ENCODE measurements around the gene IMMP2L.
"Not testable (repeated sequence)": the region's sequence is repeated elsewhere in the genome, so short reads cannot be mapped to it uniquely, and the experiment has no call there.

IMMP2L gene

GRCh38 chr7:110675383-110676103, 886.7 kb downstream of the IMMP2L start:
- POLR2A ChIA-PET, result no interaction called here

DNA sequence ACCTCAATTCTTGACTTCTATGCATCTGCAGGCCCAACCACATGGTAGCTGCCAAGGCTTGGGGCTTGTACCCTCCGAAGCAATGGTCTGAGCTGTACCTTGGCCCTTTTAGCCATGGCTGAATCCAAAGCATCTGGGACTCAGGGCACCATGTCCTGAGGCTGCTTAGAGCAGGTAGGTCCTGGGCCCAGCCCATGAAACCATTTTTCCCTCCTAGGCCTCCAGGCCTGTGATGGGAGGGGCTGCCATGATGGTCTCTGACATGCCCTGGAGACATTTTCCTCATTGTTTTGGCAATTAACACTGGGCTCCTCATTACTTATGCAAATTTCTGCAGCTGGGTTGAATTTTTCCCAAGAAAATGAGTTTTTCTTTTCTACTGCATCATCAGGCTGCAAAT, 889.1 kb downstream of the IMMP2L start:
- TF ChIP-seq L3MBTL2 (conservative IDR thresholded peaks at IDR 0.05) (no peak), ZNF384 (IDR thresholded peaks at IDR 0.05) (no peak), HDGF (IDR thresholded peaks at IDR 0.05; ENCODE audit: borderline replicate concordance) (no peak), PKNOX1 (IDR thresholded peaks at IDR 0.05) (no peak), CTBP1 (IDR thresholded peaks at IDR 0.05; ENCODE audit: borderline replicate concordance) (no peak), SP1 (IDR thresholded peaks at IDR 0.05) (no peak), TARDBP (IDR thresholded peaks at IDR 0.05) (no peak), LEF1 (IDR thresholded peaks at IDR 0.05; ENCODE audit: borderline replicate concordance) (no peak), SUZ12 (IDR thresholded peaks at IDR 0.05) (no peak), FOXA1 (IDR thresholded peaks at IDR 0.05) (no peak), FOXK2 (IDR thresholded peaks at IDR 0.05) (no peak), ELF4 (IDR thresholded peaks at IDR 0.05) (no peak), BHLHE40 (IDR thresholded peaks at IDR 0.05; ENCODE audit: borderline replicate concordance) (no peak), NFRKB (IDR thresholded peaks at IDR 0.05) (no peak), FOXM1 (IDR thresholded peaks at IDR 0.05; ENCODE audit: borderline replicate concordance) (no peak), ARNT (IDR thresholded peaks at IDR 0.05) (no peak)
- ChIA-PET POLR2A (no interaction called here), CTCF (no interaction called here)
- no peak for DNase-seq (ENCODE audit: extremely low spot score)

More at GRCh38 chr7:110675383-110676103, 886.7 kb downstream of the IMMP2L start:
- no peak for DNase-seq (ENCODE audit: extremely low spot score)
- CTCF ChIA-PET, result no interaction called here
- TF ChIP-seq SUZ12 (IDR thresholded peaks at IDR 0.05) (no peak), FOXK2 (IDR thresholded peaks at IDR 0.05) (no peak), PKNOX1 (IDR thresholded peaks at IDR 0.05) (no peak), CTBP1 (IDR thresholded peaks at IDR 0.05; ENCODE audit: borderline replicate concordance) (no peak)

DNA sequence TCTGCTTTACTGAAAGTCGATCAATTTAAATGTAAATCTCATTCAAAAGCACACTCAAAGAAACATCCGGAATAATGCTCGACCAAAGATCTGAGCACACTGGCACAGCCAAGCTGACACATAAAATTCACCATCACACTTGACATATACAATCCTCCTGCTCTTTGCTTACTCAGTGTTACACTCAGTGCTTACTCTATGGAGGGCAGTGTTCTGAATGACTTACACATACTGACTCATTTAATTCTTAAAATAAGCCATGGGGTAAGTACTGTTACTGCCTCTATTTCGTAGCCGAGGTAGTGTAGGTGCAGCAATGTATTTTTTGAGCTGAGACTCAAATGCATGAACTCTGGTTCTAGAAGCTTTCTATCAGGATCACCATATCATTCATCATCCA, 892.9 kb downstream of the IMMP2L start:
- no peak for TF ChIP-seq FOXK2 (IDR thresholded peaks at IDR 0.05)
- no peak for TF ChIP-seq ZNF384 (IDR thresholded peaks at IDR 0.05)
- TF ChIP-seq ARNT (IDR thresholded peaks at IDR 0.05), result no peak
- TF ChIP-seq PKNOX1 (IDR thresholded peaks at IDR 0.05), result no peak
- no peak for TF ChIP-seq CTBP1 (IDR thresholded peaks at IDR 0.05; ENCODE audit: borderline replicate concordance)
- TF ChIP-seq FOXM1 (IDR thresholded peaks at IDR 0.05; ENCODE audit: borderline replicate concordance), result no peak
- no peak for TF ChIP-seq LEF1 (IDR thresholded peaks at IDR 0.05; ENCODE audit: borderline replicate concordance)
- TF ChIP-seq BHLHE40 (IDR thresholded peaks at IDR 0.05; ENCODE audit: borderline replicate concordance), result no peak
- no peak for TF ChIP-seq L3MBTL2 (conservative IDR thresholded peaks at IDR 0.05)
- ChIA-PET POLR2A (no interaction called here), CTCF (no interaction called here)
- DNase-seq (ENCODE audit: extremely low spot score), result no peak

GRCh38 chr7:110664803-110665202, 897.5 kb downstream of the IMMP2L start:
- CTCF ChIA-PET, result no interaction called here
- DNase-seq (ENCODE audit: extremely low spot score), result no peak
- no peak for TF ChIP-seq ARNT (IDR thresholded peaks at IDR 0.05)
- no peak for TF ChIP-seq NFRKB (IDR thresholded peaks at IDR 0.05)
- no peak for TF ChIP-seq HDGF (IDR thresholded peaks at IDR 0.05; ENCODE audit: borderline replicate concordance)
- TF ChIP-seq FOXM1 (IDR thresholded peaks at IDR 0.05; ENCODE audit: borderline replicate concordance), result no peak
- no peak for TF ChIP-seq FOXK2 (IDR thresholded peaks at IDR 0.05)
- no peak for TF ChIP-seq ZNF384 (IDR thresholded peaks at IDR 0.05)
- TF ChIP-seq TARDBP (IDR thresholded peaks at IDR 0.05), result no peak
- TF ChIP-seq ELF4 (IDR thresholded peaks at IDR 0.05), result no peak

DNA sequence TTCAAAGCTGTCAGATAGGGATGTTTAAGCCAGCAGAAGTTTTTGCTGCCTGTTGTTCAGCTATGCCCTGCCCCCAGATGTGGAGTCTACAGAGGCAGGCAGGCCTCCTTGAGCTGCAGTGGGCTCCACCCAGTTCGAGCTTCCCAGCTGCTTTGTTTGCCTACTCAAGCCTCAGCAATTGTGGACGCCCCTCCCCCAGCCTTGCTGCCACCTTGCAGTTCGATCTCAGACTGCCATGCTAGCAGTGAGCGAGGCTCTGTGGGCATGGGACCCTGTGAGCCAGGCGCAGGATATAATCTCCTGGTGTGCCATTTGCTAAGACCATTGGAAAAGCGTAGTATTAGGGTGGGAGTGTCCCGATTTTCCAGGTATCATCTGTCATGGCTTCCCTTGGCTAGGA, 901.7 kb downstream of the IMMP2L start:
- POLR2A ChIA-PET; DNase-seq (ENCODE audit: extremely low spot score); CTCF ChIA-PET: not testable (repeated sequence)

More at GRCh38 chr7:110664803-110665202, 897.5 kb downstream of the IMMP2L start:
- POLR2A ChIA-PET, result no interaction called here

DNA sequence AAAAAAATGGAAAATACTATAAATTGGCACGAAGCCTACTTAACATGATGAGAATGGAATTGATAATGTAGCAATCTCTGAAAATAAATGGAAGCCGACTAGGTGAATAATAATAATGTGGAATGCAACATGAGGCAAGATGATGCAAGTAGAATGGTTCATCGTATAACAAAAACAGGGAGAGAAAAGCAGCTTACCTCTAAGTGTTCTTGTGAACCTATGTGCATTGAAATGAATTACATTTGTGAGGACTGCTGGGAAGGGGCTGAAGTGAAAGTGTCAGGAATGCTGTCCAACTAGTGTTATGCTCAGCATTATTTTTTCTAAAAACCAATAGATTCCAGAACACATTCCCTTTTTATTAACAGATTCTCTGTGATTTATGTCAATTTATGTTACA, 912.0 kb downstream of the IMMP2L start:
- POLR2A ChIA-PET, result no interaction called here
- CTCF ChIA-PET, result no interaction called here
- TF ChIP-seq BHLHE40 (IDR thresholded peaks at IDR 0.05; ENCODE audit: borderline replicate concordance), result no peak
- DNase-seq (ENCODE audit: extremely low spot score), result no peak

DNA sequence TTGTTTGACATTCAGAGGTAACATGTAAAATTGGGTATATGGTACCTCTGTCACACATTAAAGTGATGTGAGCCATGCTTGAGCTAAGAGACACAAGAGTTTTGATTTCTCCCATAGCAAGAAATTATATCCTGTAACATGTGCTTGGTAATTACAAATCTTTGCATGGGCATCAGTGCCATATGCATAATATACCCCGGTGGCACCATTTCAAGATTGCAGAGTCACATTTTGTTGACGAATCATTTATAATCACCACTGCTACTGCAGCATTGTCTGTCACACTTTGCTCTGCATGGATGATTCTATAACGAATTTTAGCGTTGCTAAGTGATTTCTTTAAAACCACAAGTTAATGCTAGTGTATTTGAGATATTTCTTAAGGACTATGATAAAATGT, 915.0 kb downstream of the IMMP2L start:
- TF ChIP-seq FOXK2 (IDR thresholded peaks at IDR 0.05) (no peak), FOXM1 (IDR thresholded peaks at IDR 0.05; ENCODE audit: borderline replicate concordance) (no peak), L3MBTL2 (conservative IDR thresholded peaks at IDR 0.05) (no peak), PKNOX1 (IDR thresholded peaks at IDR 0.05) (no peak), ARNT (IDR thresholded peaks at IDR 0.05) (no peak), SUZ12 (IDR thresholded peaks at IDR 0.05) (no peak), FOXA1 (IDR thresholded peaks at IDR 0.05) (no peak), LEF1 (IDR thresholded peaks at IDR 0.05; ENCODE audit: borderline replicate concordance) (no peak), ELF4 (IDR thresholded peaks at IDR 0.05) (no peak), HDGF (IDR thresholded peaks at IDR 0.05; ENCODE audit: borderline replicate concordance) (no peak), NFRKB (IDR thresholded peaks at IDR 0.05) (no peak), BHLHE40 (IDR thresholded peaks at IDR 0.05; ENCODE audit: borderline replicate concordance) (no peak), CTBP1 (IDR thresholded peaks at IDR 0.05; ENCODE audit: borderline replicate concordance) (no peak), ZNF384 (IDR thresholded peaks at IDR 0.05) (no peak), TARDBP (IDR thresholded peaks at IDR 0.05) (no peak), SP1 (IDR thresholded peaks at IDR 0.05) (no peak)
- ChIA-PET CTCF (no interaction called here), POLR2A (no interaction called here)
- DNase-seq (ENCODE audit: extremely low spot score), result no peak
